Fibroblast of peridontal ligament (primary cell): ENCODE results near the gene HBD.

ENCODE experiments used
- DNase-seq: peaks from one replicate; pipeline ENCODE4 v3.0.0-alpha.2; 2010; ENCODE audit errors: extremely low read depth

Gene HBD

DNA sequence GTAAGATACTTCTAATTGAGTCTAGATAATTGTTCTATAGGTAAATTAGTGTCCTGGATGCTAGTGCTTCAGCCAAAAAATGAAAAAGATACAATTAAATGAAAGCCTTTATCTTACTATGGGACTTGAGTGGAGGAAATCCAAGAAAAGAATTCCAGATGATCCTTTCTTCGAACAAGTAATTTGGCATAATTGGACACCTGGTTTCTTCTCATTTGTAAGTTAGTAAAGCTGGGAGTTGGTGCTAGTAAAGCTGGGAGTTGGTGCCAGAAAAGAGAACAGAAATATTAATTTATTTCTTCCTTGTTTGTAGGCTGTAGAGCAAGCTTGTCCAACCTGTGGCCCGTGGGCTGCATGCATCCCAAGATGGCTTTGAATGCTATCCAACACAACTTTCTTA lies 46.1 kb downstream of the HBD start:
- no peak for DNase-seq
